OCI-LY3 (cell line): ENCODE results near the gene TMEM9B.

Experiments used
- H2AFZ ChIP-seq: fragments of 200-600, 300-600 bp; shearing (Covaris generic); 2 replicates; pipeline ENCODE4 v1.6.0; 2014; ENCODE audit warnings: antibody characterized with exemption, low read depth, low read length
- H3K27ac ChIP-seq: fragments of 200-600, 300-600 bp; sonication (generic); 2 replicates; pipeline ENCODE4 v1.5.1; 2014; ENCODE audit warnings: mild to moderate bottlenecking, low read length, moderate library complexity, mixed read lengths
- H3K27me3 ChIP-seq: fragments of 200-600, 300-600 bp; sonication (generic); 2 replicates; pipeline ENCODE4 v1.6.1; 2014; ENCODE audit warnings: low read depth, low read length, mixed read lengths
- H3K36me3 ChIP-seq: fragments of 200-600, 300-600 bp; sonication (generic); replicated peaks from 2 replicates; pipeline ENCODE3; 2014; ENCODE audit warnings: low read depth, low read length, mixed read lengths
- H3K4me1 ChIP-seq: fragments of 300-600, 200-600 bp; sonication (generic); 2 replicates; pipeline ENCODE4 v1.6.1; 2014; ENCODE audit warnings: low read length, mixed read lengths
- H3K4me2 ChIP-seq: fragments of 200-600, 300-600 bp; sonication (generic); 2 replicates; pipeline ENCODE4 v1.6.1; 2014; ENCODE audit warnings: low read length, mixed read lengths
- H3K4me3 ChIP-seq: fragments of 300-600, 200-600 bp; sonication (generic); 2 replicates; pipeline ENCODE4 v1.5.1; 2014; ENCODE audit warnings: antibody characterized with exemption, mild to moderate bottlenecking, low read length, moderate library complexity
- H3K79me2 ChIP-seq: fragments of 300-600, 200-600 bp; shearing (Covaris generic); 2 replicates; pipeline ENCODE4 v1.6.1; 2014; ENCODE audit warnings: mild to moderate bottlenecking, low read length, mixed read lengths
- H3K9ac ChIP-seq: fragments of 300-600, 200-600 bp; shearing (Covaris generic); 2 replicates; pipeline ENCODE4 v1.6.0; 2014; ENCODE audit warnings: mild to moderate bottlenecking, low read length, moderate library complexity
- H3K9me3 ChIP-seq: fragments of 200-600, 300-600 bp; shearing (Covaris generic); 2 replicates; pipeline ENCODE4 v1.6.1; 2014; ENCODE audit warnings: low read length, mixed read lengths; ENCODE audit not compliant: insufficient read depth
- H4K20me1 ChIP-seq: fragments of 200-600, 300-600 bp; sonication (generic); 2 replicates; pipeline ENCODE4 v1.6.1; 2016; ENCODE audit warnings: low read length, mixed read lengths; ENCODE audit not compliant: insufficient read depth
- CTCF ChIP-seq: fragments of 200-600, 300-600 bp; sonication (generic); IDR thresholded peaks from 2 replicates; pipeline ENCODE4 v1.5.1; 2014; ENCODE audit warnings: antibody characterized with exemption, low read length, low read depth
- EZH2phosphoT487 ChIP-seq: fragments of 200-600 bp; shearing (Covaris generic); IDR thresholded peaks from 2 replicates; pipeline ENCODE4 v1.6.1; 2018; ENCODE audit warnings: antibody characterized with exemption, mixed run types, low read depth

TMEM9B gene

DNA sequence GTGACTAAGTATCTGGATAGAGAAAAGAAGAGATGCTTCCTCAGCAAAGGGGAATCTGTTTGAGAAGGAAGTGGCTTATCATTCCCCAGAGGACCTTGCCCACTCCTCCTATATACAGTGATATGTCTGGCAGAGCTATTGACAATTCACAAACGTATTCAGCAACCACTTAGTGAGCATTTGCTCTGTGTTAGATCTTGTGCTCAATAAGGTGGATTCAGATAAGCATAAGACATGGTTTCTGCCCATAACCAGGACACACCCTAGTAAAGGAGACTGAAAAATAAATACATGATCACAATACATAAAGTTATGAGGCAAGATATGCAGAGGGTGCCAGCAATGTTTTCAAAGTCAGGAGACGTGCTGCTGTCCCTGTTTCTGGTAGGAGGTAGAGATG, 1.4 kb downstream of the TMEM9B start:
- no peak for TF ChIP-seq CTCF
- TF ChIP-seq EZH2phosphoT487: no peak
- Histone ChIP-seq H3K27me3 (no peaks in the 10 kb centered on the region), H3K4me3 (peak overlapping the region; percentile 83), H3K79me2 (peaks cover 46% of the 10 kb centered on the region), H3K9me3 (no peaks in the 10 kb centered on the region), H3K27ac (no peak overlapping the region), H3K9ac (no peak overlapping the region), H3K4me2 (peak overlapping the region; percentile 92), H2AFZ (no peak overlapping the region), H4K20me1 (no peaks in the 10 kb centered on the region), H3K4me1 (peaks cover 22% of the 10 kb centered on the region), H3K36me3 (no peaks in the 10 kb centered on the region)

DNA sequence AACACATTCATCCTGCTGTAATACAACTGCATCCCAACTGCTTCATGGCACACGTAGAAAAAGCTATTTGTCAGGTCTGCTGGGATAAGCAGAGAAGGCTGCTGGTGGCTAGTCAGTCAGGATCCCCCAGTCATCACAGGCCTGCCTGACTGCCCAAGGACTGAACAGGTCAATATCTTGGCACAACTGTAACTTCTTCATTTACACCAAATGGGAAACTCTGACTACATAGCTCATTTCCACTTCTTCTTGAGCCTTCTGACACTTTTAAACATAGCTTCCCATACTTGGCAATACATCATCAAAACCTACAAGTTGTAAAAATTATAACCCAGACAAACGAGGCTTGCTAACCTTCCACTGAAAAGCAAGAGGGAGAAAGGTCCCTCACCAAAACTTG, 2.8 kb downstream of the TMEM9B start:
- H3K4me3 ChIP-seq: no peak overlapping the region
- H3K9ac ChIP-seq: no peak overlapping the region
- no peaks in the 10 kb centered on the region for H3K36me3 ChIP-seq
- H3K79me2 ChIP-seq: peaks cover 46% of the 10 kb centered on the region
- peaks cover 22% of the 10 kb centered on the region for H3K4me1 ChIP-seq
- no peak overlapping the region for H3K4me2 ChIP-seq
- no peak for TF ChIP-seq CTCF
- TF ChIP-seq EZH2phosphoT487: no peak
- no peak overlapping the region for H2AFZ ChIP-seq
- no peaks in the 10 kb centered on the region for H3K9me3 ChIP-seq
- H3K27me3 ChIP-seq: no peaks in the 10 kb centered on the region
- no peaks in the 10 kb centered on the region for H4K20me1 ChIP-seq
- no peak overlapping the region for H3K27ac ChIP-seq

- H3K9me3 ChIP-seq: no peaks in the 10 kb centered on the region
- H2AFZ ChIP-seq: no peak overlapping the region
- H3K4me3 ChIP-seq: no peak overlapping the region
- H3K4me2 ChIP-seq: 0 out of 2 replicates have a peak overlapping the region, but pooled peaks have one; percentile 29
- H3K36me3 ChIP-seq: no peaks in the 10 kb centered on the region
- H3K79me2 ChIP-seq: peaks cover 40% of the 10 kb centered on the region
- no peaks in the 10 kb centered on the region for H4K20me1 ChIP-seq
- peaks cover 22% of the 10 kb centered on the region for H3K4me1 ChIP-seq
- no peak overlapping the region for H3K27ac ChIP-seq
- TF ChIP-seq CTCF (peak; percentile 73), EZH2phosphoT487 (no peak)
- no peaks in the 10 kb centered on the region for H3K27me3 ChIP-seq
- no peak overlapping the region for H3K9ac ChIP-seq
Observed at GRCh38 chr11:8959546-8960166, 4.6 kb downstream of the TMEM9B start.

DNA sequence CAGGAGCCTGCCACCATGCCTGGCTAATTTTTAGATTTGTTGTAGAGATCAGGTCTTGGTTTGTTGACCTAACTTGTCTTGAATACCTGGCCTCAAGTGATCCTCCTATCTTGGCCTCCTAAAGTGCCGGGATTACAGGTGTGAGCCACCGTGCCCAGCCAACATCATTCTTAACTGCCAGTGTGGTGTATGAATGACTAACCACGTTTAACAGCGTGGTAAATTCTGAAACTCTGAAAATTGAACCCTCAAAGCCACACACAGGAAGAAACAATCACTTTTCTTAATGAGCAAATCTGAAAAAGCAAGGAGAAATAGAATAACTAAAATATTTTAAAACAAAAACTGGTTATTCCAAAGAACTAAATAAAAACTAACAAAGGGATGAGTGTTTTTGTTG, 7.4 kb downstream of the TMEM9B start:
- Histone ChIP-seq H3K4me1 (peaks cover 9% of the 10 kb centered on the region), H3K9me3 (no peaks in the 10 kb centered on the region), H2AFZ (no peak overlapping the region), H4K20me1 (no peaks in the 10 kb centered on the region), H3K79me2 (peaks cover 18% of the 10 kb centered on the region), H3K36me3 (peaks cover 7% of the 10 kb centered on the region), H3K4me2 (no peak overlapping the region), H3K9ac (no peak overlapping the region), H3K27ac (no peak overlapping the region), H3K27me3 (no peaks in the 10 kb centered on the region), H3K4me3 (no peak overlapping the region)
- TF ChIP-seq CTCF: no peak
- no peak for TF ChIP-seq EZH2phosphoT487
